ENCODE results near the gene SPEM2. TPM values are rescaled to one million over a fixed set of nuclear protein-coding genes. Genes with fewer than 3 reads are reported as not detected.
"Not testable (repeated sequence)": the region's sequence is repeated elsewhere in the genome, so short reads cannot be mapped to it uniquely, and the experiment has no call there.

SPEM2 gene
- total RNA-seq, 1 donor from 2014 or later: not detected

GRCh38 chr17:7442142-7442541 is 16.7 kb downstream of the SPEM2 start:
- DNase-seq: no peak

- no peak for DNase-seq
These were observed 18.4 kb downstream of the SPEM2 start for GRCh38 chr17:7443499-7444485.

DNA sequence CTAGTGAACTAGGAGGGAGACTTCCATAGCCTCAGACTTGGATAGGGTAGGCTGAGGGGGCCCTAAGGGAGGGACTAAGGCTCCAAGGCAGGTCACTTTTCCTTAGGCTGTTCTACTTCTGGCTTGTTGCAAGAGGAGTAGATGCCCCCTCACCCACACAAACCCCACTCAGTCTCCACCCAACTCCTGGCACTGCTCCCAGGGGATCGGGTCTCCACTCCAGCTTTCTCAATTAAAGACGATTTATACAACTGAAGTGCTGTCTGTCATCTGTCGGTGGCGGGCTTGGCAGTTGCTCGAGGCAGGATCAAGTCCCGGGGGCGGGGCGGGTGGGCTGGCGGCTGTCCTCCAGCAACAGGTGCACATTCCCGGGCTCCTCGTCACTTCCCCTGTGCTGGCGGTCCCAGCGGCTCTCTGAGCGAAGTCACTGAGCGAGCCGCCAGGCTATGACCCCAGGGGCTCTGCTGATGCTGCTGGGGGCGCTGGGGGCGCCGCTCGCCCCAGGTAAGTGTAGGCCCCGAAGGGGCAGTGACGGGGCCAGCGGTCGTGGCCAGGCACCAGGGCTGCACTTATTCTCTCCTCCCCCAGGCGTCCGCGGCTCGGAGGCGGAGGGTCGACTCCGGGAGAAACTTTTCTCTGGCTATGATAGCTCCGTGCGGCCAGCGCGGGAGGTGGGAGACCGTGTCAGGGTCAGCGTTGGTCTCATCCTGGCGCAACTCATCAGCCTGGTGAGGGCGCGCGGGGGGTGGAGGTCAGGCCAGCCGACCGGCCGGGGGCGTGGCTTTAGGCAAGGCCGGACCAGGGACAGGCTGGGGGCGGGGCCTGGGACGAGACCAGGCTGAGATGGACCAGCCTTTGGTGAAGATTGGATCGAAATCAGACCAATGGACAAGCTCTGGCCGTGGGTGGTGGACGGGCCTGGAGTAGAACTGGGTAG is 19.5 kb downstream of the SPEM2 start, which contains the start of gene CHRNB1:
TSS of gene CHRNB1 (plus strand) at position 380 of the 937 bp plus-strand sequence. CDS start at position 447, 67 bp downstream.
- DNase-seq: no peak

GRCh38 chr17:7445619-7445968 is 20.2 kb downstream of the SPEM2 start:
- DNase-seq: no peak

GRCh38 chr17:7448461-7448860 is 23.0 kb downstream of the SPEM2 start:
- DNase-seq: no peak

GRCh38 chr17:7459961-7460545 is 34.6 kb downstream of the SPEM2 start:
- DNase-seq: no peak

DNA sequence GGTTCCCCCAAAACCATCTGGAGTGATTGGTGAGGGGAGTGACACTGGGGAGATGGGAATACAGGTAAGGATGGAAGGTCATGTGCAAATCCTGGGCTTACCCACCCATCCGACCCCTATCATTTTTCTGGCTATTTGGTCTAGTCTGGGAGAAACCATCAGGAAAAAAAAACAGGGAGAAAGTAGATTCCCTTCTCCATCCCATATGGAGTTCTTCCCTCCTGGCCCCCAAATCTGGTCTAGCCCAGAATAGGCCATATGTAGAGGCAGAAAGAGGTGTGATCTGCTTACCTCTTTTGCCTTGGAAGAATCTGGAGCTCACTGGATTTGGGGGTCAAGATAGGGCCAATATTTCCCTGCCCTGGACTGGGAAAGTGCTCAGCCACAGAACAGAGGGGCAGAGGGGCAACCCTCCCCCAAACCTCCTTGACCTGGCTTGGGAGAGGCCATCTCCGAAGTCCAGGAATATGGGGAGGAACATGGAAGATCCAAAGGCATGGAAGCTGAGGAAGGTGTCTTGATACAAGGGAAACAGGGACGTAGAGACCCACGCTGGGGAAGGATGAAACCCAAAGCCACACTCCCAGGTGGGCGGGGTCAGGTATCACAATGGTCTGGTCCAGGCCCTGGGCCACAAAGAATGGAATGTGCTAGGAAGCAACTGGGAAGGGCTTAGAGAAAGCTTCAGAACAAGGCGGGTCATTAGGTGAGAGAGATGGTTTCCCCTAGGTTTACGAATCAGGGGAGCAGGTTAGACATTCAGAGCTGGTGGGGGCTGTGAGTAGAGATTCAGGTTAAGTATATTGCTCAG is 35.6 kb downstream of the SPEM2 start:
- DNase-seq: no peak

- no peak for DNase-seq
These were observed 37.3 kb downstream of the SPEM2 start for GRCh38 chr17:7462474-7463371.

DNA sequence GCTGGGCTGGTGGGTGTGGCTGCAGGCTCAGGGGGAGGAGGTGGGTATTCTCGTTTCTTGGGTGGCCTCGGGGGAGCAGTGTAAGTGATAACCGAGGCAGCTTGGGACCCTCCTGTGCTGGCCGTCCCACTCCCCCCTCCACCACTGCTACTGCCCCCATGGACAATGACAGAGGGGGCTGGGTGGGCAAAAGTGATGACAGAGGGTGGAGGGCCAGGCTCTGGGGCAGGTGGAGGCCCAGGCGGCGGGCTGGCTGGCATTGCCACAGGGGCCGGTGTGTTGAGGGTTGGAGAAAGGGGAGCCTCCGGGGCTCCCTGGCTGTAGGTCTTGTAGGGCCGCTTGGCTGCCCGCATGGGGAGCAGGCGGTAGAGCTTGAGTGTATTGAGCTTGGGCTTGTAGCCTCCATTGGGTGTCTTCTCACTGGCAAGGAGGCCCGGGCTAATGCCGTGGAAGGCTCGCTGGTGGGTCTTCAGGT is 38.0 kb downstream of the SPEM2 start:
- DNase-seq: no peak

- no peak for DNase-seq
These were observed 38.7 kb downstream of the SPEM2 start for GRCh38 chr17:7464081-7464480.

DNA sequence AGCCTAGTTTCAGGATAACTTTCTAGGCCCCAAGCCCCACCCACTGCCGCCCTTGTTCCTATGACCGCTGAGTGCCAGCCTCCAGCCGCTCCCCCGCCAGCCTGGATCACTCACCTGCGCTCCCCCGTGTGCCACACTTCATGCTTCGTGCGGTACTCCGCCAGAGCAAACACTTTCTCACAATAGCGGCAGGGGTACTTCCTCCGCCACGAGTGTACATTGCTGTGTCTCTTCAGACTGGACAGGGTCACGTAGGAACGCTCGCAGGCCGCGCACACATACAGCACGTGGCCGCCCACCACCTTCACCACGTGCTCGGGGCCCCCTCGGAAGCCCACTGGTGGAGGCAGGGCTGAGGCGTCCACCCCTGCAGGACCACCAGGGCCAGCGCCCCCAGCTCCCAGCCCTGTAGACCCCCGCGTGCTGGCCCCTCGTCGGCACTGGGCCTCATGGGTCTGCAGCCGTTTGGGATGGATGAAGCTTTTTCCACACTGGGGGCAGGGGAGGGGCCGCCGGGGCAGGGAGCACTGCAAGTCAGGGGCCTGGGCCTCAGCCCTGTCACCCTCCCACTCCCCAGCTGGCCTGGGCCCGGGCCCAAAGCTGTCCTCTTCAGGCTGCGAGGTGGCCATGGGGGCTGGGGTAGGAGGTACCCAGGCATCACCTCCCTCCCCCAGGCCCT is 40.3 kb downstream of the SPEM2 start:
- no peak for DNase-seq

DNA sequence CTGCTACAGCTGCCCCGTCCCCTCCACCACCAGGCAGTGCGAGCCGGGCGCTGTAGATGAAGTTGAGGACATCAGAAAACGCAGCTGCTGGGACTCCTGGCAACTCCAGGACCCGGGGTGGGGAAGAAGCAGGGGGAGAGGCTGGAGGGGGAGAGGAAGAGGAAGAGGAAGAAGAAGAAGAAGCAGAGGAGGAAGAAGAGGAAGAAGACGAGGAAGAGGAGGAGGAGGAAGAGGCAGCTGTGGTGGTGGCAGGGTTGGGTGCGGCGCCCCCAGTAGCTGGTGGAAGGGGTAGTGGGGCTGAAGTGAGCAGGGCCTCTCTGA is 40.9 kb downstream of the SPEM2 start:
- DNase-seq: no peak

GRCh38 chr17:7466639-7467341 is 41.4 kb downstream of the SPEM2 start:
- no peak for DNase-seq

DNA sequence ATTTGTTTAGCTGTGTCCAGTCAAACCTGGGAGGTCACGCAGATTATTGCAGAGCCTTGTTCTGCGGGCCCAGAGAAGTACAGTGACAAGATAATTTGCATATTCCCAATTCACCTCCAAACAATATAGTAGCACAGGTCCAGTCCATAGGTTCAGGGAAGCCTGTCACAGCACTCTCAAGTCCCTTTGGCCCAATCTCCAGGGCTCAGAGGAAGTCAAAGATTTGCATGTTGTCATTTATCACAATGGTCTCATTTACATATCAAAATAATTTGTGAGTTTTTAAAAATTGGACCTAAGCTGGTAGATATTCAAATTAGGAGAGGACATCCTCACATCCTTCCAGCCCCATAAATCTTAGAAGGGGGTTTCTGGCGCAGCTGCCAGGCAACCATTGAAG is 42.1 kb downstream of the SPEM2 start:
- no peak for DNase-seq

DNA sequence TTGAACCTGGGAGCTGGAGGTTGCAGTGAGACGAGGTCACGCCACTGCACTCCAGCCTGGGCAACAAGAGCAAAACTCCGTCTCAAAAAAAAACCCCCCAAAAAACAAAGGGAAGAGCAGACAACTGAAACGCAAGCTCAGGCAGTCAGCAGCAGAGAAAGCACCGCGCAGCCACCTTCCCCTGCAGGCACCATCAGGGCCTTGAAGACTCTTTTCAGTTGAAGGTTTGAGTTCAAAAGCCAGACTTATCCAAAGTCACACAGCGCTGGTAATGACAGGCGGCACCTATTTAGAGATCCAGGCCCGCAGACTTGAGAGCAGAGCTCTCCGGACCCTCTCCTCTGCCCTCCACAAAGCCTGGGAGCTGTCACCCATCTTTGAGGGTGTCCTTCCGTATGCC is 42.9 kb downstream of the SPEM2 start:
- no peak for DNase-seq

DNA sequence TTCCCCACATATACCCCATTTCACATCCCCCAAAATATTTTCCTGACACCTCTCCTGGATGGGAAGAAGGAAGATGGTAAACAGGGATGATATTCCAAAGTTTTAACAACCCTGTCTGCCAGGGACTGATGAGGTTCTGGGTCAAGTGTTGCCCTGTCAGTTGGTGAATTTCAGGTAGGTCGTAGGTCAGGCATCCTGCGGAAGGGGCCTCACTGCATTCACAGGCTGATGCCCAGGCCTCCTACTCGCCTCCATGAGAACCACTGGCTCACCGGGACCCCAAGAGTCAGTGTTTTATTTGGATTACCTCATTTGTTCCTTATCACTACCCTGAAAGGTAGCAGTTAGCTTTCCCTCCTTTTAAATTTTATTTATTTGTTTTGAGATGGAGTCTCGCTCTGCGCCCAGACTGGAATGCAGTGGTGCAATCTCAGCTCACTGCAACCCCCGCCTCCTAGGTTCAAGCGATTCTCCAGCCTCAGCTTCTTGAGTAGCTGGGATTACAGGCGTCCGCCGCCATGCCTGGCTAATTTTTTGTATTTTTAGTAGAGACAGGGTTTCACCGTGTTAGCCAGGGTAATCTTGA is 43.5 kb downstream of the SPEM2 start:
- DNase-seq: no peak

DNA sequence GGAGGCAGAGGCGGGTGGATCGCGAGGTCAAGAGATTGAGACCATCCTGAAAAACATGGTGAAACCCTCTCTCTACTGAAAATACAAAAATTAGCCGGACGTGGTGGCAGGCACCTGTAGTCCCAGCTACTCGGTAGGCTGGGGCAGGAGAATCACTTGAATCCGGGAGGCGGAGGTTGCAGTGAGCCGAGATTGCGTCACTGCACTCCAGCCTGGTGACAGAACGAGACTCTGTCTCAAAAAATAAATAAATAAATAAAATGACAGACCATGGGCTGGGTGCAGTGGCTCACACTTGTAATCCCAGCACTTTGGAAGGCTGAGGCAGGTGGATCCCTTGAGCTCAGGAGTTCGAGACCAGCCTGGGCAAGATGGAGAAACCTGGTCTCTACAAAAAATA is 44.4 kb downstream of the SPEM2 start:
- not testable (repeated sequence) for DNase-seq

- DNase-seq: not testable (repeated sequence)
These were observed 45.1 kb downstream of the SPEM2 start for GRCh38 chr17:7470457-7470973.

DNA sequence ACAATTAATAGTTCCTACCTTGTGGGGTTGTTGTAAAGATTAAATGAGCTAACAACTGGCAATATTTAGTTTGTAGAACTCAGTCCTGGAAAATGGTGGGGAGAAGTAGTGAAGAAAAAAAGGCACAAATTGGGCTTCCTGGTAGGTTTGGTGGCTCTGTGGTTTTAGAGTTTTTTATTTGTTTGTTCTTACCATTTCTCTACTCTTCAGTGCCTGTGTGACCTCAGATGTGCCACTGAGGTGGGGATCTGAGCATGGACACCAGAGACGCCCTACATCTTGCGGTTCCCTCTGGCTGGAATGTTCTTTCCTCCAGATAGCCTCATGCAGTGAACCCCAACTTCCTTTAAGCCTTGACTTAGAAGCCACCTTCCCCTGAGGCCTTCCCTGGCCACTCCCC is 46.3 kb downstream of the SPEM2 start:
- DNase-seq: no peak

Measured in skin of body (tissue), 2 donors.